Nucleus accumbens (tissue), 56 donors: ENCODE data around the gene SERPINI1.

Source experiments
- DNase-seq, 56 donors: peaks; one replicate each; lab custom pipeline; 2025; lab: John Stamatoyannopoulos, UW

SERPINI1 gene

GRCh38 chr3:167839460-167840134 is 104.1 kb downstream of the SERPINI1 start:
- no peak for DNase-seq

GRCh38 chr3:167840247-167840646 is 104.7 kb downstream of the SERPINI1 start:
- DNase-seq = no peak

GRCh38 chr3:167843481-167843880 is 108.0 kb downstream of the SERPINI1 start:
- no peak for DNase-seq

GRCh38 chr3:167843886-167844285 is 108.4 kb downstream of the SERPINI1 start:
- DNase-seq = no peak

- DNase-seq = no peak
Measured at GRCh38 chr3:167844528-167844927, 109.0 kb downstream of the SERPINI1 start.

GRCh38 chr3:167851171-167851570 is 115.7 kb downstream of the SERPINI1 start:
- DNase-seq = no peak

GRCh38 chr3:167851749-167852148 is 116.2 kb downstream of the SERPINI1 start:
- no peak for DNase-seq

GRCh38 chr3:167852216-167852615 is 116.7 kb downstream of the SERPINI1 start:
- no peak for DNase-seq

- DNase-seq = no peak
Measured at GRCh38 chr3:167854063-167854462, 118.5 kb downstream of the SERPINI1 start.

GRCh38 chr3:167854846-167855245 is 119.3 kb downstream of the SERPINI1 start:
- no peak for DNase-seq

GRCh38 chr3:167855306-167855705 is 119.8 kb downstream of the SERPINI1 start:
- DNase-seq = no peak

GRCh38 chr3:167858865-167859264 is 123.3 kb downstream of the SERPINI1 start:
- no peak for DNase-seq

GRCh38 chr3:167859610-167860009 is 124.1 kb downstream of the SERPINI1 start:
- DNase-seq = no peak

GRCh38 chr3:167861649-167862048 is 126.1 kb downstream of the SERPINI1 start:
- no peak for DNase-seq

- DNase-seq = no peak
Measured at GRCh38 chr3:167862104-167862730, 126.7 kb downstream of the SERPINI1 start.

- no peak for DNase-seq
Measured at GRCh38 chr3:167863811-167864551, 128.5 kb downstream of the SERPINI1 start.

GRCh38 chr3:167864552-167864874 is 129.0 kb downstream of the SERPINI1 start:
- DNase-seq = no peak

- no peak for DNase-seq
Measured at GRCh38 chr3:167866331-167866730, 130.8 kb downstream of the SERPINI1 start.

- DNase-seq = no peak
Measured at GRCh38 chr3:167867981-167868380, 132.5 kb downstream of the SERPINI1 start.

- no peak for DNase-seq
Measured at GRCh38 chr3:167870181-167870580, 134.7 kb downstream of the SERPINI1 start.

GRCh38 chr3:167870759-167871158 is 135.2 kb downstream of the SERPINI1 start:
- DNase-seq = no peak

- DNase-seq = no peak
Measured at GRCh38 chr3:167872032-167872431, 136.5 kb downstream of the SERPINI1 start.
